ENCODE results near the gene PCOLCE2.

The PCOLCE2 gene

GRCh38 chr3:142866841-142867631, 21.8 kb downstream of the PCOLCE2 start:
- TF ChIP-seq SIN3A (IDR thresholded peaks at IDR 0.05; ENCODE audit: borderline replicate concordance, insufficient read depth, low read length) (no peak), TAF1 (IDR thresholded peaks at IDR 0.05; ENCODE audit: borderline replicate concordance, insufficient read depth, low read length) (no peak), FOXP2 (optimal IDR thresholded peaks at IDR 0.05; ENCODE audit: borderline replicate concordance, extremely low read depth, extremely low read length, insufficient read depth) (no peak), POLR2AphosphoS5 (IDR thresholded peaks at IDR 0.05; ENCODE audit: low read depth, low read length) (no peak)
- TF ChIP-seq, protein P1, sequence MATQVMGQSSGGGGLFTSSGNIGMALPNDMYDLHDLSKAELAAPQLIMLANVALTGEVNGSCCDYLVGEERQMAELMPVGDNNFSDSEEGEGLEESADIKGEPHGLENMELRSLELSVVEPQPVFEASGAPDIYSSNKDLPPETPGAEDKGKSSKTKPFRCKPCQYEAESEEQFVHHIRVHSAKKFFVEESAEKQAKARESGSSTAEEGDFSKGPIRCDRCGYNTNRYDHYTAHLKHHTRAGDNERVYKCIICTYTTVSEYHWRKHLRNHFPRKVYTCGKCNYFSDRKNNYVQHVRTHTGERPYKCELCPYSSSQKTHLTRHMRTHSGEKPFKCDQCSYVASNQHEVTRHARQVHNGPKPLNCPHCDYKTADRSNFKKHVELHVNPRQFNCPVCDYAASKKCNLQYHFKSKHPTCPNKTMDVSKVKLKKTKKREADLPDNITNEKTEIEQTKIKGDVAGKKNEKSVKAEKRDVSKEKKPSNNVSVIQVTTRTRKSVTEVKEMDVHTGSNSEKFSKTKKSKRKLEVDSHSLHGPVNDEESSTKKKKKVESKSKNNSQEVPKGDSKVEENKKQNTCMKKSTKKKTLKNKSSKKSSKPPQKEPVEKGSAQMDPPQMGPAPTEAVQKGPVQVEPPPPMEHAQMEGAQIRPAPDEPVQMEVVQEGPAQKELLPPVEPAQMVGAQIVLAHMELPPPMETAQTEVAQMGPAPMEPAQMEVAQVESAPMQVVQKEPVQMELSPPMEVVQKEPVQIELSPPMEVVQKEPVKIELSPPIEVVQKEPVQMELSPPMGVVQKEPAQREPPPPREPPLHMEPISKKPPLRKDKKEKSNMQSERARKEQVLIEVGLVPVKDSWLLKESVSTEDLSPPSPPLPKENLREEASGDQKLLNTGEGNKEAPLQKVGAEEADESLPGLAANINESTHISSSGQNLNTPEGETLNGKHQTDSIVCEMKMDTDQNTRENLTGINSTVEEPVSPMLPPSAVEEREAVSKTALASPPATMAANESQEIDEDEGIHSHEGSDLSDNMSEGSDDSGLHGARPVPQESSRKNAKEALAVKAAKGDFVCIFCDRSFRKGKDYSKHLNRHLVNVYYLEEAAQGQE (IDR thresholded peaks at IDR 0.05; ENCODE audit: insufficient read depth in 1 of 2, low read depth in 2 of 2, low read length in 2 of 2): no peak

DNA sequence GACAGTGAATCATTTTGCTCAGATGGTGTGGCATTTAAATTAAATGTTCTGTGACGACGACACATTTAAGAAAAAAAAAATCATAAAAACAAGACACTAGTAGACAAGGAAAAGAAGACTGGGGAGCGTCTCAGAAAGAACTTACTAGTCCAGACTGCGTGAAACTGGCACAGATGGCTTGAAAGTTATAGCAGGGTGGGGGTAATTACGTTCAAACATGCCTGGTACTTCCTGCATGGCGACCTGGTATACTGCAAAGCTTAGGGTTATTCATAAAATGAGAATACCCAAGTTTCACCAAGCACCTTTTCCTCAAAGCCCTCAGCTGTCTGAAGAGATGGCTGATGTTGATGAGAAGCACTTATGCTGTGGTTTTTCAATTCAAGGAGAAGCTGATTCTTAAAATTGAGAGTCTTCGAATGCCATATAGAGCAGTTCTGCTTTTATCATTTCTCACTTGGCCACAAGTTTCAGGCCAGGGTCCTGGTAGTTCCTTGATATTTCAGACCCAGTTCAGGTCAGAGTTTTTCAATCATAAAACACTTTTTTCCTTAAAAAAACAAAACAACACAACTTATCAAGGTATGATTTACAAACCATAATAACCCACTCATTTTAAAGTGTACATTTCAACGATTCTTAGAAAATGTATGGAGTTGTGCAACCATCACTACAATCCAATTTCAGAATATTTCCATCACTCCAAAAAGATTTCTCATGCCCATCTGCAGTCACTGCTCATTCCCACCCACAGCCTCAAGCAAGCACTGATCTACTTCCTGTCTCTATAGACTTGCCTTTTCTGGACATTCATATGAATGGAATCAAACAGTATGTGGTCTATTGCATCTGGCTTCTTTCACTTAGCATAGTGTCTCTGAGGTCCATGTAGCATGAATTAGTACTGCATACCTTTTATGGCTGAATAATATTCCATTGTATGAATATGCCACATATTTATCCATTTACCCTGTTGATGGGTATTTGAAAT, 24.7 kb downstream of the PCOLCE2 start:
- TF ChIP-seq, protein P1 (IDR thresholded peaks at IDR 0.05; ENCODE audit: insufficient read depth in 1 of 2, low read depth in 2 of 2, low read length in 2 of 2): no peak
- no peak for TF ChIP-seq POLR2AphosphoS5 (IDR thresholded peaks at IDR 0.05; ENCODE audit: low read depth, low read length)
- no peak for TF ChIP-seq SIN3A (IDR thresholded peaks at IDR 0.05; ENCODE audit: borderline replicate concordance, insufficient read depth, low read length)
- no peak for TF ChIP-seq TAF1 (IDR thresholded peaks at IDR 0.05; ENCODE audit: borderline replicate concordance, insufficient read depth, low read length)
- no peak for TF ChIP-seq FOXP2 (optimal IDR thresholded peaks at IDR 0.05; ENCODE audit: borderline replicate concordance, extremely low read depth, extremely low read length, insufficient read depth)

DNA sequence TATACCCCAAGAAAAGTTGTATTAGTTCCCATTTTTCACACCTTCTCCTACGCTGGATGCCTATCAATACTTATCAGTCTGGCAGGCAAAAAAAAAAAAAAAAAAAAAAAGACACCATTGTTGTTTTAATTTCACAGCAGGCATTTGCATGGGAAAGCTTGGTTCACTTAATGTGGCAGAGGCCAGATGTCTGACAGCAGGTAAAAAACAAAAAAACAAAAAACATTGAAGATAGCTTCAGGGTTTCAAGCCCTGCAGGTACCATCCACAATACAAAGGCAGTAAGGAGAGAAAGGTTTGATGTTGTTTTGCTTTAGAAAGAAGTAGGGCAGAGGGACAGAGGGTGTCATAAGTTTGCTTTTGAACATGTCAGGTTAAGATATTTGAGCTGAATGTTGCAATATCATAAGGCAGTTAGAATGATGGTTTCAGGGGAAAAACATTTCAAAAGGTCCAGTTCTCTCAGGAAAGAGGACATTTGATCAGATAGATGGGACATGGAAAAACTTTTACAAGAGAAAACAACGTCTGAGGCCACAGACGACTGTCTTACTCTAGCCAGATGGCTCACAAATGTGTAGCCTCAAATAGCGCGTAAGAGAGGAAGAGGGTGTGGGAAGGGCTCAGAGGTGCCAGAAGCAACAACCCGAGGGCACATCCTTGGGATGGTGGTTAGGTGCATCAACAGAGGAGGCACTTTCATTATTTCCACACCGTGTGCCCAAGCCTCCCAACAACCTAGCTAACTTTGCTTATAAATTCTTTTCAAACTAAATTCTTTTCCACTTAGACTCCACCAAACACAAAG, 25.7 kb downstream of the PCOLCE2 start:
- TF ChIP-seq FOXP2 (optimal IDR thresholded peaks at IDR 0.05; ENCODE audit: borderline replicate concordance, extremely low read depth, extremely low read length, insufficient read depth): peak; percentile 14
- TF ChIP-seq POLR2AphosphoS5 (IDR thresholded peaks at IDR 0.05; ENCODE audit: low read depth, low read length): no peak
- TF ChIP-seq SIN3A (IDR thresholded peaks at IDR 0.05; ENCODE audit: borderline replicate concordance, insufficient read depth, low read length): no peak

DNA sequence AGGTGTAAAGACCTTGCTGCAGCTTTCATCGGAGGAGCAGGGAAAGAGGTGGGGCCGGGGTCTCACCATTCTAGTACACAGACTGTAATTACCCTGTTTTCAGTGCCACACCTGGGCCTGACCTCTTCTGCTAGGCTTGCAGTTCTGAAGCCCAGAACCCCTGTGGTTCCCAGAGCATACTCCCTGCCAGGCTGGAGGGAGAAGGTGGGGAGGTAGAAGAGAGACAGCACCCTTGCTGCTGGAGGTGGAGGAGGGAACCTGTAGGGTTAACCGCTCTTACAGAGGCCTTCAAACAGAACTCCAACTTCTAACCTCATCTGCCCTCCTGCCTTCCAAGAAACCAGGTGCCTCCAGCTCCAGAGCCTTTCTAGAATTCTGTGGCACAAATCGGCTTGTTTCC, 27.0 kb downstream of the PCOLCE2 start:
- TF ChIP-seq, protein P1 (IDR thresholded peaks at IDR 0.05; ENCODE audit: insufficient read depth in 1 of 2, low read depth in 2 of 2, low read length in 2 of 2): no peak
- TF ChIP-seq SIN3A (IDR thresholded peaks at IDR 0.05; ENCODE audit: borderline replicate concordance, insufficient read depth, low read length): no peak
- no peak for TF ChIP-seq POLR2AphosphoS5 (IDR thresholded peaks at IDR 0.05; ENCODE audit: low read depth, low read length)
- TF ChIP-seq TAF1 (IDR thresholded peaks at IDR 0.05; ENCODE audit: borderline replicate concordance, insufficient read depth, low read length): no peak

GRCh38 chr3:142858043-142858442, 30.8 kb downstream of the PCOLCE2 start:
- TF ChIP-seq SIN3A (IDR thresholded peaks at IDR 0.05; ENCODE audit: borderline replicate concordance, insufficient read depth, low read length): no peak
- TF ChIP-seq FOXP2 (optimal IDR thresholded peaks at IDR 0.05; ENCODE audit: borderline replicate concordance, extremely low read depth, extremely low read length, insufficient read depth): no peak
- no peak for TF ChIP-seq TAF1 (IDR thresholded peaks at IDR 0.05; ENCODE audit: borderline replicate concordance, insufficient read depth, low read length)
- TF ChIP-seq, protein P1 (IDR thresholded peaks at IDR 0.05; ENCODE audit: insufficient read depth in 1 of 2, low read depth in 2 of 2, low read length in 2 of 2): no peak
- TF ChIP-seq POLR2AphosphoS5 (IDR thresholded peaks at IDR 0.05; ENCODE audit: low read depth, low read length): no peak

Measured in PFSK-1 (cell line).